GM21825 (cell line): Measurements from ENCODE around the gene ANO1.

Source experiments
- ATAC-seq: cut with Tn5 transposase; IDR thresholded peaks from one replicate; pipeline ENCODE4 v1.9.1; 2021; ENCODE audit warnings: mild to moderate bottlenecking, moderate library complexity; ENCODE audit not compliant: unreplicated experiment

The ANO1 gene

DNA sequence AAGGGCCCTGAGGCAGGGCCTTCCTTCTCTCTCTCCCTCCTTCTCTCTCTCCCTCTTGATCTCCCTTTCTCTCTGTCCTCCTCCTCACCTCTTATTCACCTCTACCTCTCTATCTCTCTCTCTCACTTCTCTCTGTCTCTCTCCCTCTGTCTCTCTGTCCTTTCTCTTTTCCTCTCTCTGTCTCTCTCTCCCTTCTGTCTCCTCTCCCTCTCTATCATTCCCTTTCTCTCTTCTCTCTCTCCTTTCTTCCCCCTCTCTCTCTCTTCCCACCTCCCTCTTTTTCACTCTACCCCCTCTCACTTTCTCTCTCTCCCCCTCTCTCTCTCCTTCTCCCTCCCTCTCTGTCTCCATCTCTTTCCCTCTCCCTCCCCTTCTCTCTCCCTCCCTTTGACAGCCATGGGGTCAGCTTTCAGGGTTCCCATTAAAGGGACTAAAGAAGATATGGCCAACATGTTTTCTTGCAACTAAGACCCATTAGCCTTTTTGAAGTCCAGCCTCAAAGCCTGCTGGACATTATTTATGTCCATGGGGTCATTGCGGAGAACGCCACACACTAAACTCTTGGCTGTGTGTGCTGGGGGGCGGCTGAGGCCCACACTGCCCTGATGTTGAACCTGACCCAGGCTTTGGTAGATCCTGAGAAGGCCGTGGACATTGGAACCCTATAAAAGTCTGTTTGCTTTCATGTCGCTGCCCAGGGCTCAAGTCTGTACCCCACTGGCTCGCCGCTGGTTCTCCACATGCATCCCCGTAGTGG, 15.0 kb downstream of the ANO1 start:
- no peak for ATAC-seq

DNA sequence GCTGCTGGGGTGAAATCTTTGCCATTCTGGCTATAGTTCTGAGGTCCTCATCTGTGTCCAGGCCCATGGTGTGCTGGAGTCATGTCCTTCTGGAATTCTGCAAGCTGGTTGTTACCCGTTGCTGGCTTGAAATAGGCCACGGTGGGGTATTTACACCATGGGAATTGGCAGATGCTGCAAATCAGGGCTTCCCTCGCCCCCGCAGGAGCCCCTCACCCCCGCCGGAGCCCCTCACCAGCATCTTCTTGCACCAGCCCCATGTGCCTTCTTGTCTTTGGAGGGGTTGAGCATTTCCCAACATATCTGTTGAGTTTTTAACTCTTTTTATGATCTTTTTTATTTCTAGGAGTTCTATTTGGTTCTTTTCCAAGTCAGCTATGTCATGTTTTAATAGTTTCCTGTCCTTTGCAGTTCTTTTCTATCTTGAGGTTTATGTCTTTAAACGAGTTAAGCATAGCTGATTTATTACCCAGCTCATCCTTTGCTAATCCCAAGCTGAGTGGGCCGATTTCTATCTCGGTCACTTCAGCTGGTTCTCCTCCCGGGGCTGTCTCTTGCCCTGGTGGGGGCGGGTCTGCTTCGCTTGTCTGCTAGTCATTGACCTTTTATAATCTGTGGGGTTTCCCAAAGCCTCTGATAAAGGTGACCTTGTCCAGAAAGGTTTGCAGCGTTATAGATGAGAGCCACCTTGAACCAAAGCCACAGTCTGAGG, 17.6 kb downstream of the ANO1 start:
- no peak for ATAC-seq

- ATAC-seq = no peak
Observed at GRCh38 chr11:70097783-70098563, 19.9 kb downstream of the ANO1 start.

GRCh38 chr11:70098936-70099335, 20.8 kb downstream of the ANO1 start:
- no peak for ATAC-seq

GRCh38 chr11:70099578-70100279, 21.6 kb downstream of the ANO1 start:
- ATAC-seq = no peak

- ATAC-seq = no peak
Observed at GRCh38 chr11:70100280-70100603, 22.1 kb downstream of the ANO1 start.

DNA sequence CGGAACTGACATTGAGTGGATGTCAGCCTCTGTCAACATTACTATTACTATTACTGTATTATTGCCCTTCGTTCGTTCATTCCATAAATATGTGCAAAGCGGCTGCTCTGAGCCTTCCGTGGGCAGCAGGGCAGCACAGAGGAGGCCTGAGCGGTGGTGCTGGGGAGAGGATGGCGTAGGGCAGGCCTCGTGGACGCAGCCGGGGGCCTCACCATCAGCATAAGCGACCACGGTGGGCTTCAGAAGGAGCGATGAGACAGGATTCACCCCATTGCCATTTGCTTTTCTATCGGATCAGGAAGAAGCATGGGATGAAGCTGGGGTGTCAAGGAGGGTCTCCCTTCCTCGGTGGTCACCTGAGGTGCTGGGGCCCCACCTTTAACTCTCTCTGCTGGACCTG, 22.7 kb downstream of the ANO1 start:
- ATAC-seq = no peak

DNA sequence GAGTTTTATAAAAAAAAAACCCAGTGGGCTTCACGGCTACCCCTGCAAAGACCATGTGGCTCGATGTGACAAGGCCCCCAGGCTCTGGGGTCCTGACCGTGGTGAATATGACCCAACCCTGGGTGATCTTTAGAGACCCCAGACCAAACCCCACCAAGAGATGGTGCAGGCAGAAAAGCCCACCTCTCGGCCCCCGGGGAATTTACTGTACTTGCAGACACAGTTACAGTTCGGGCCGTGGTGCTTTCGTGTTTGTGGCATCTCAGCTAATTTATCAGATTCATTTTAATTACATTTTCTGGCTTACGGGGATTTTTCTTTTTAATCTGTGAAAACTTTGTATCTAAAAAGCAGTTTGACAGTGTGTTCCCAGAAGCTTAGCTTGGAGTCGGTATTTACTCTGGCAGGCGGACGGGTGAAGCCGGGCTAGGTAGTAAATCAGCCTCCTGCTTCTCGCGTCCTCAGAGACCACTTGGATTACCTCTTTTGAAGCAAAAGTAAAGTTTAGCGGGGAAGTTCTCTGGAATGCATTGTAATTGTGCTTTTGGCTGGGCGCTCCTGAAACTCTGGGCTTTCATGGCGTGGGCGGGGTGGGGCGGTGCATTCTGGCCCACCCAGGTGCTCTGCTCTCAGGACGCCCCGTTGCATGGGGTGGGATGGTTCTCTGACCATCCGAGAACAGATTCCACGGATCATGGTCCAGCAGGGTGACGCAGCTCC, 25.3 kb downstream of the ANO1 start:
- ATAC-seq = no peak

DNA sequence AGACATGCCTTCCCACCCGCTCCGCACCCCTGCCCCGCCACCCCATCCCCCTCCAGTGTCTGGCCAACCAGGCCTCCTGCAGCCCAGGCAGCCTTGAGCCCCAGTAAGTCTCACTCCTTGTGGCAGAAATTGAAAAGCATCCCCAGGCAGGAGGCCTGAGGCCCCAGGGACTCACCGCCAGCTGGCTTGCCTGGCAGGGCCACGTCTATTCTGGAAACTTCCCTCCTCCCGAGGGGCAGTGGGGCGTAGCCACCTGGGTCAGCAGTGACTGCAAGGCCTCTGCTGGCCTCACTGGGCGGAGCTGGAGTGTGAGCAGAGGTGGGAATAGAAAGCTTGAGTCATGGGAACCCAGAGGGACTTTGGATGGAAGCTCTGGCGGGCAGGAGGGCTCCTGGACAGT, 26.3 kb downstream of the ANO1 start:
- no peak for ATAC-seq

DNA sequence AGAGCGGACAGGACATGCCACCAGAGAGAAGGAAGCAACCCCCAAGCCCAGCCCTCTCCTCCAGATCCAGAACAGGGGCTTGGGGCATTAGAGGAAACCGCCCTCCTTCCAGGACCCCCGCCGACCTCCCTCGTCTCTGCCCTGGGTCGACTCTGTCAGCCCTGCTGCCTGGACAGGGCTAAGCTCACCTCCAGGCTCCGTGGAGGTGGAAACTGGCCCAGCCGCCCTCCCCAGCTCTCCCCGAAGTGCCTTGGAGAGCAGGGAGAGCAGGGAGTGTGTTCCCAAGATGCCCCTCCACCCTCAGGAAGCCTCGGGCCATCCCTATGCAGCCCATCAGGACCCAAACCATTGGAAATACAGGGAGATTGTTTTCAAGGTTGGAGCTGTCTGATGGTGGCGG, 26.8 kb downstream of the ANO1 start:
- no peak for ATAC-seq

DNA sequence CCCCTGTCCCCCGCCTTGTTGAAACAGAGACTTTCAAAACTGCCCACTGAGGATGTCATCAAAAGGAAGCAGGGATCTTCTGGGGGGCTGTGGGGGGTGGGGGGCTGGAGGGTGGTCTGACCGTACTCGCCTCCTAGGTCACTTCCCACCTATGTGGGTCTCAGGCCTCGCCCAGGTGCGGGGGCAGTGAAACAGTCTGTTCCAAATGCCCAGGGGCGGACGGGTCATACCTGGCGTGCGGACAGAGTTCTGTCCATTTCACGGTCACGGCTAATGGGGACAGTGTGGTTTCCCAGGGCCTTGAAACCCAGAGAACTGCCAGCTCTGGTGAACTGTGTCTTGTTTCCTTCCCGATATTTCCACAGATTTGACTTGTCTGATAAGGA, 27.2 kb downstream of the ANO1 start:
- ATAC-seq = no peak

GRCh38 chr11:70105755-70106571, 27.8 kb downstream of the ANO1 start:
- ATAC-seq = no peak

DNA sequence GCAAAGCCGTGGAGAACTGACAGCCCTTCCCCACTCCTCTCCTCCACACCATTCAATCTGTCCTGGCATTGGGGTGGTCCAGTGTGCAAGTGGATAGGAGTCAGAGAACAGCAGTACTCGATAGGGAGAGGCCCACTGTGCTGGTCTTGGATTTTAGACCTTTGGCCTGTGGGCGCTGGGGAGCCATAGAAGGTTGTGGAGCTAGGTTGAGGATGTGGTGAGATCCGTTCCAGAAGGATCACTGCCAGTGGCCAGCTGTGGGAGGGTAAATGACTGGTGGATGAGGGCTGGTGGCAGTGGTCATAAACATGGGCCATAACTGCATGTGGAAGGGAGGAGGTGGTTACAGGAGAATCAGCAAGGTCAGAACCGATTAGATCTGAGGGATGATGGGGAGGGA, 28.6 kb downstream of the ANO1 start:
- ATAC-seq = no peak

- ATAC-seq = no peak
Observed at GRCh38 chr11:70107191-70107590, 29.1 kb downstream of the ANO1 start.

DNA sequence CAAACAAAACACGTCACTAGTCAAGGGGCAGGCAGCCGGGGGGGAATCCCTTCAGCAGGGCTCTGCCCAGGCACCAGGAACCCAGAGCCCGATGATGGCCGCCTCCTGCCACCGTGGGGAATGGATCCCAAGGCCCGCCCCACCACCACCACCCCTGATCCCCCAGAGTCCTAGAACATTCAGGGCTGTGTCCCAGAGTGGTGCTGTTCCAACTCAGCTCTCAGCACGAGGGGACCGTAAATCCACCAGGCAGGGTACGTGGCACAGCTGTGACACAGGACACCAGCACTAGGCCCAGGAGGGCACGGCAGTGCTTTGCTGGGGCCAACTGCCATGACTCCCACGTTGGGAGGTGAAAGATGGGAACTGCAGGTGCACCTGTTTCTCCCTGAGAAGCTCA, 29.6 kb downstream of the ANO1 start:
- ATAC-seq = no peak

DNA sequence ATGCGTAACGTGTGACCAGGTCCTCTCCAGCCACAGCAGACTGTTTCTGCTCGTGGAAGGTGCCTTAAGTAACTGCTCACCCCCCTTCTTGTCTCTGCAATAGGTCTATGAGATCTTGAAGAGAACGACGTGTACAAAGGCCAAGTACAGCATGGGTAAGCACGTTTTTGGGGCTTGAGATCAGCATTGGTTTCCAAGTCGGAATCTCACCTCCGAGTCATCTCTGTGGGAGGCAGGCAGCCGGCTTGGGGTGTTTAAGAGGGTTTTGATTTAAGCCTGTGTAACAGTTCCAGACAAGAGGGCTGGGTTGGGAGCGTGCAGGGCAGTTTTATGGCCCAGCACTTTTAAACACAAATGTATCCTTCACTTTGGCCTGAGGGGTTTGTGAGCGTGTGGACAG, 30.1 kb downstream of the ANO1 start:
- ATAC-seq = no peak

GRCh38 chr11:70109006-70109405, 30.9 kb downstream of the ANO1 start:
- ATAC-seq = no peak

DNA sequence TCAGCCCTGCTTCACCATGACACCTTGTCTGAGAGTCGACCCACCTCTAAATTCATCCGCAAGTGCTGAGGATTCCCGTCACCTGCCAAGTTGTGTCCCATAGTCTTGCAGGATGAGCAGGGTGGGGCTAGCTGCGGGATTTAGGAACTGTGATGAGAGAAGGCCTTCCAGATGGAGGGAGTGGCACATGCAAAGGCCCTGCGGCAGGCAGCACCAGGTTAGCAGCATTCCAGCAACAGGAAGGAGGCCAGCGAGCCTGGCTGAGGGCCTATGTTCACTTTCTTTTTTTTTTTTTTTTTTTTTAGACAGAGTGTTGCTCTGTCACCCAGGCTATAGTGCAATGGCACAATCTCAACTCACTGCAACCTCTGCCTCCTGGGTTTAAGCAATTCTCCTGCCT, 31.8 kb downstream of the ANO1 start:
- no peak for ATAC-seq

- no peak for ATAC-seq
Observed at GRCh38 chr11:70110538-70111055, 32.5 kb downstream of the ANO1 start.
